Karpas-422 (cell line): ENCODE measurements around the gene MTCL1. TPM values are rescaled to one million over a fixed set of nuclear protein-coding genes. Genes with fewer than 3 reads are reported as not detected.

Source experiments
- DNase-seq: peaks from one replicate; pipeline ENCODE4 v3.0.0-alpha.2; 2015
- H2AFZ ChIP-seq: fragments of 200-600 bp; sonication (generic); 2 replicates; pipeline ENCODE4 v1.6.1; 2014; ENCODE audit warnings: antibody characterized with exemption, low read length, mixed read lengths
- H3K27ac ChIP-seq: fragments of 200-600 bp; sonication (generic); 2 replicates; pipeline ENCODE4 v1.5.1; 2014; ENCODE audit warnings: mild to moderate bottlenecking, low read length, moderate library complexity
- H3K27me3 ChIP-seq: fragments of 200-600 bp; sonication (generic); 2 replicates; pipeline ENCODE4 v1.6.1; 2014; ENCODE audit warnings: low read length, mixed read lengths
- H3K36me3 ChIP-seq: fragments of 200-600 bp; sonication (generic); 2 replicates; pipeline ENCODE4 v1.6.1; 2014; ENCODE audit warnings: low read length, mixed read lengths; ENCODE audit not compliant: insufficient read depth
- H3K4me1 ChIP-seq: fragments of 200-600 bp; sonication (generic); 2 replicates; pipeline ENCODE4 v1.6.1; 2014; ENCODE audit warnings: mild to moderate bottlenecking, low read length, mixed read lengths
- H3K4me2 ChIP-seq: fragments of 200-600 bp; sonication (generic); 2 replicates; pipeline ENCODE4 v1.6.1; 2014; ENCODE audit warnings: low read length, low read depth, mild to moderate bottlenecking; ENCODE audit not compliant: poor library complexity, severe bottlenecking
- H3K4me3 ChIP-seq: fragments of 200-600 bp; sonication (generic); 2 replicates; pipeline ENCODE4 v1.5.1; 2014; ENCODE audit warnings: mild to moderate bottlenecking, antibody characterized with exemption, low read length, mixed read lengths
- H3K79me2 ChIP-seq: fragments of 200-600 bp; sonication (generic); 2 replicates; pipeline ENCODE4 v1.6.1; 2014; ENCODE audit warnings: mild to moderate bottlenecking, low read length, mixed read lengths
- H3K9ac ChIP-seq: fragments of 200-600 bp; sonication (generic); 2 replicates; pipeline ENCODE4 v1.6.0; 2014; ENCODE audit warnings: low read length
- H3K9me2 ChIP-seq: fragments of 200-600 bp; sonication (generic), shearing (Covaris generic); replicated peaks from 2 replicates; pipeline ENCODE4 v1.6.0; 2014; ENCODE audit warnings: mild to moderate bottlenecking, low read length, moderate library complexity; ENCODE audit not compliant: insufficient read depth
- H3K9me3 ChIP-seq: fragments of 300-700, 200-600 bp; sonication (generic); 2 replicates; pipeline ENCODE4 v1.6.1; 2014; ENCODE audit warnings: low read length, mixed read lengths
- H4K20me1 ChIP-seq: fragments of 200-600 bp; sonication (generic); 2 replicates; pipeline ENCODE4 v1.6.1; 2014; ENCODE audit warnings: mild to moderate bottlenecking, antibody characterized with exemption, low read length, low read depth; ENCODE audit not compliant: insufficient read depth
- total RNA-seq: library from RNA; depleted of rRNA; stranded (reverse); fragments of >200 nt; shearing (Covaris generic); gene quantifications from 2 replicates; pipeline ENCODE4 v1.2.3, GENCODE V29; 2014; ENCODE audit warnings: low replicate concordance

MTCL1 gene
- total RNA-seq, 1 experiment from 2014 or later = 2.9 TPM

DNA sequence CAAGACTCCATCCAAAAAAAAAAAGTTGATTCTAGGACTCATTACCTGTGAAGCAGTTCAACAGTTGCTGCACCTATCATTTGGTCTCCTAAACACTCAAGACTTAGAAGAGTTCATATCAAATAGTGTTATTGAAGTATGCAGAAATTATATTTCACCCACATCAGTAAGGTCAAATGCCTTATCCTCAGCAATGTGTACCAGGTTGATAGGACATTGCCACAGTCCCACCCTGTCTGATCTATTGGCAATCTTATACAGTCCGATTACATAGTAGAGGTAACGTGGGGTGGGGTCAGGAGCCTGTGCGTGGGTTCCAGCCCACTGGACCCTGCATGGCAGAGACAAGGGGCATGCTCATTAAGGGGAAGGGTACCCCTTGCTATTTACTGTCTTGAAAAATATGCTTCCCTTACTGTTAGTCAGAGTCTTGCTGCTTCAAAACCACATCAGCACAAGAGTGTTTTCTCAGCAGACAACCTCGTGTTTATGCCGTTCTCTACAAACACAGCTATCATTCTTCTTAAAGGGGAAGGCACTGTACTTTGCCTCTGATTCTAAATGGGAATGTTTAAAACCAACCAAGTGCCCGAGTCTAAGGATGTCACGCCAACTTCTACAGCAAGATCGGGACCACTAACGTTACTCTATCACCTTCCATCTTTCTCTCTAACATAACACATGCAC, 115.2 kb downstream of the MTCL1 start:
- Histone ChIP-seq H3K9ac (no peak overlapping the region), H3K79me2 (no peaks in the 10 kb centered on the region), H3K4me1 (no peaks in the 10 kb centered on the region), H3K4me2 (no peak overlapping the region), H3K36me3 (no peaks in the 10 kb centered on the region), H2AFZ (no peak overlapping the region), H4K20me1 (no peaks in the 10 kb centered on the region), H3K9me3 (no peaks in the 10 kb centered on the region), H3K27ac (no peak overlapping the region), H3K9me2 (no peaks in the 10 kb centered on the region), H3K27me3 (no peaks in the 10 kb centered on the region), H3K4me3 (no peak overlapping the region)
- no peak for DNase-seq

DNA sequence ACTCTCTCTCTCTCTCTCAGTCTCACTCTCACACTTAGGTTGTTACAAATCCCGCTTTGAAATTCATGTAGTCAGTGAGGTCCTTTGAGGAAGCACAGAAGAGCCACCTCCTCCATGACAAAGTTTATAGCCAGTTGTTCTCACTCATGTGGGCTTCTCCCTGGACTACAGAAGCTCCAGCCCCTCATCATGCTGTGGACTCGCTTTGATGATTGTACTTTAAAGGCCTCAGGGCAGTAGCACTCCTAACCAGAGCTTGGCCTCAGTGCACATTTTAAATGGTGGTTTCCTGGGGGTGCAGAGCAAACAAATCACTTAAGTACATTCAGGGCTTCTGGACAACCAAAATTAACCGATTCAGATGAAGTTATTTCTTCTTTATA, 115.7 kb downstream of the MTCL1 start:
- DNase-seq = no peak
- H3K79me2 ChIP-seq = no peaks in the 10 kb centered on the region
- no peaks in the 10 kb centered on the region for H4K20me1 ChIP-seq
- no peak overlapping the region for H2AFZ ChIP-seq
- H3K9me2 ChIP-seq = no peaks in the 10 kb centered on the region
- no peak overlapping the region for H3K4me2 ChIP-seq
- no peaks in the 10 kb centered on the region for H3K36me3 ChIP-seq
- no peak overlapping the region for H3K9ac ChIP-seq
- no peaks in the 10 kb centered on the region for H3K9me3 ChIP-seq
- no peaks in the 10 kb centered on the region for H3K27me3 ChIP-seq
- no peak overlapping the region for H3K27ac ChIP-seq
- no peak overlapping the region for H3K4me3 ChIP-seq
- H3K4me1 ChIP-seq = no peaks in the 10 kb centered on the region

DNA sequence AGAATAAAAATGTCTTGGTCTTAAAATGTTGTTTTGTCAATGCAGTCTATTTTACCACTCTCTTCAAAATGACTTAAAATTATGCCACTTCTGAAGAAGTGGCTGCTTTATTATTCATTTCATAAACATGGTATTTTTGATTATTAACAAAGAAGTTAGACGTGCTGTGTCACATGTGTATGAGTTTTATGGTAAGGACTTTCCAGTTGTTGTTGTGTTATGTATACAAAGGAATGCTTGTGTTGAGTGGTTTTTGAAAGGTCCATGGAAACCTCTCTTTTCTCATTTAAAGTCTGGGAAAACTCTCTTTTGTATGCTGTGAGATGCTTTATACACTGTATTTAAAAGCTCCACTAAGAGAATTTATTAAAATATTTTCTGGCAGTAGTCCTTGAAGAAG, 116.2 kb downstream of the MTCL1 start:
- no peaks in the 10 kb centered on the region for H3K36me3 ChIP-seq
- H3K4me3 ChIP-seq = no peak overlapping the region

DNA sequence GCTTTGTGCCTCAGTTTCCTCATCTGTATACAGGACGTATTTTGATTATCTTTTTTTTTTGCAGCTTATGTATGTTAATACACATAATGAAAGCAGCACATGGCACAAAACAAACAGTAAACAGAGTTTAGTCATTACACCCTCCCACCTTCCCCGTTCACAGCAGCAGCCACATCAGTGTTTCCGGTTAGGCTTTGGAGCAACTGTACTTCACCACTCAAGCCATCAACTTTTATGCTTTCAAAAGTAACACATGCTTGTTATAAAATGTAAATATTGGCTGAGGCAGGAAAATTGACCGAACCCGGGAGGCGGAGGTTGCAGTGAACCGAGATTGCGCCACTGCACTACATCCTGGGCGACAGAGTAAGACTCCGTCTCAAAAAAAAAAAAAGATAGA, 117.3 kb downstream of the MTCL1 start:
- Histone ChIP-seq H3K4me2 (no peak overlapping the region), H3K27me3 (no peaks in the 10 kb centered on the region), H3K4me3 (no peak overlapping the region), H3K4me1 (no peaks in the 10 kb centered on the region), H3K79me2 (no peaks in the 10 kb centered on the region), H3K27ac (no peak overlapping the region), H3K9ac (no peak overlapping the region), H3K9me2 (no peaks in the 10 kb centered on the region), H3K36me3 (no peaks in the 10 kb centered on the region), H2AFZ (no peak overlapping the region), H4K20me1 (no peaks in the 10 kb centered on the region), H3K9me3 (no peaks in the 10 kb centered on the region)
- DNase-seq = no peak

More for the DNA sequence above, 116.2 kb downstream of the MTCL1 start:
- no peaks in the 10 kb centered on the region for H3K9me3 ChIP-seq
- H4K20me1 ChIP-seq = no peaks in the 10 kb centered on the region
- H3K9me2 ChIP-seq = no peaks in the 10 kb centered on the region
- DNase-seq = no peak
- H3K79me2 ChIP-seq = no peaks in the 10 kb centered on the region
- H3K4me2 ChIP-seq = no peak overlapping the region
- no peak overlapping the region for H2AFZ ChIP-seq
- H3K27ac ChIP-seq = no peak overlapping the region
- no peak overlapping the region for H3K9ac ChIP-seq
- H3K27me3 ChIP-seq = no peaks in the 10 kb centered on the region
- no peaks in the 10 kb centered on the region for H3K4me1 ChIP-seq

DNA sequence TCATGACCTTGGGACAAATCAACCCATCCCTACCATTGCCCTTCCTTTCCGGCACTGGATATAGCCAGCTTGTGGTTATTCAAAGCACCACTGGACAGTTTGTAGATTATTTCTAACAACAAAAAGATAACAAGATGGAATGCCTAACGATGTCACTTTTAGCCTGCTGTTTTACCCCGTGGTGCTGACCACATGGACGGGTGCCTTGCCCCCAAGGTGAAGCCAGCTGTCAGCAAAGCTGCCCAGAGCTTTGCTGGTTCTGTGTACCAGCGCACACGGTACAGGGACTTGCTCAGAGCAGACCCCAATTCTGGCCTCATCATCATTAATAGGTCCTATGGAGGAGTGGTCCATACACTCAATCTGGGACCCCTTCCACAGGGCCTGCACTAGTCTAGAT, 118.2 kb downstream of the MTCL1 start:
- Histone ChIP-seq H3K4me2 (no peak overlapping the region), H3K4me1 (no peaks in the 10 kb centered on the region), H3K27me3 (no peaks in the 10 kb centered on the region), H4K20me1 (no peaks in the 10 kb centered on the region), H3K9me2 (no peaks in the 10 kb centered on the region), H3K36me3 (no peaks in the 10 kb centered on the region), H3K27ac (no peak overlapping the region), H3K79me2 (no peaks in the 10 kb centered on the region), H3K9ac (no peak overlapping the region), H3K4me3 (no peak overlapping the region), H2AFZ (no peak overlapping the region), H3K9me3 (no peaks in the 10 kb centered on the region)
- DNase-seq = no peak

DNA sequence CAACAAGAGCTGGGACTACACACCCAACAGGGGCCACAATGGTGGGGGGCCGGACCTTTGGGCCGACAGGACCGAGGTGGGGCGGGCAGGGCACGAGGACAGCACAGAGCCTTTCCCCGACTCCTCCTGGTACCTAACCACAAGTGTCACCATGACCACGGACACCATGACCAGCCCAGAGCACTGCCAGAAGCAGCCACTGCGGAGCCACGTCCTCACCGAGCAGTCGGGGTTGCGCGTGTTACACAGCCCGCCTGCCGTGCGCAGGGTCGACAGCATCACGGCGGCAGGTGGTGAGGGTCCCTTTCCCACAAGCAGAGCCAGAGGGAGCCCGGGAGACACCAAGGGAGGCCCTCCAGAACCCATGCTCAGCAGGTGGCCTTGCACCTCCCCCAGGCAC, 119.5 kb downstream of the MTCL1 start:
- H3K9ac ChIP-seq = no peak overlapping the region
- no peak for DNase-seq
- H3K9me2 ChIP-seq = no peaks in the 10 kb centered on the region
- H3K9me3 ChIP-seq = no peaks in the 10 kb centered on the region
- no peak overlapping the region for H3K4me2 ChIP-seq
- no peaks in the 10 kb centered on the region for H3K36me3 ChIP-seq
- H3K27me3 ChIP-seq = no peaks in the 10 kb centered on the region
- no peaks in the 10 kb centered on the region for H3K79me2 ChIP-seq
- no peak overlapping the region for H3K4me3 ChIP-seq
- no peaks in the 10 kb centered on the region for H4K20me1 ChIP-seq
- H2AFZ ChIP-seq = no peak overlapping the region
- H3K4me1 ChIP-seq = no peaks in the 10 kb centered on the region
- no peak overlapping the region for H3K27ac ChIP-seq

DNA sequence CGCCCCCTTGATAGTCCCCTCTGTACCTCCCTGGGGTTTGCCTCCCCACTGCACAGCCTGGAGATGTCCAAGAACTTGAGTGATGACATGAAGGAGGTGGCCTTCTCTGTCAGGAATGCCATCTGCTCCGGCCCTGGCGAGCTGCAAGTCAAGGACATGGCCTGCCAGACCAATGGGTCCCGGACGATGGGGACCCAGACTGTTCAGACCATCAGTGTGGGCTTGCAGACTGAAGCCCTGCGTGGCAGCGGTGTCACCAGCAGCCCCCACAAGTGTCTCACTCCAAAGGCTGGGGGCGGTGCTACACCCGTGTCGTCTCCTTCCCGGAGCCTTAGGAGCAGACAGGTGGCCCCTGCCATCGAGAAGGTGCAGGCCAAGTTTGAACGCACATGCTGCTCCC, 119.9 kb downstream of the MTCL1 start:
- H3K27ac ChIP-seq = no peak overlapping the region
- no peak overlapping the region for H3K4me3 ChIP-seq
- no peaks in the 10 kb centered on the region for H3K27me3 ChIP-seq
- H2AFZ ChIP-seq = no peak overlapping the region
- no peak overlapping the region for H3K4me2 ChIP-seq
- no peaks in the 10 kb centered on the region for H3K4me1 ChIP-seq
- no peaks in the 10 kb centered on the region for H3K36me3 ChIP-seq
- DNase-seq = no peak
- H3K9me2 ChIP-seq = no peaks in the 10 kb centered on the region
- H3K79me2 ChIP-seq = no peaks in the 10 kb centered on the region
- no peaks in the 10 kb centered on the region for H3K9me3 ChIP-seq
- no peaks in the 10 kb centered on the region for H4K20me1 ChIP-seq
- H3K9ac ChIP-seq = no peak overlapping the region

DNA sequence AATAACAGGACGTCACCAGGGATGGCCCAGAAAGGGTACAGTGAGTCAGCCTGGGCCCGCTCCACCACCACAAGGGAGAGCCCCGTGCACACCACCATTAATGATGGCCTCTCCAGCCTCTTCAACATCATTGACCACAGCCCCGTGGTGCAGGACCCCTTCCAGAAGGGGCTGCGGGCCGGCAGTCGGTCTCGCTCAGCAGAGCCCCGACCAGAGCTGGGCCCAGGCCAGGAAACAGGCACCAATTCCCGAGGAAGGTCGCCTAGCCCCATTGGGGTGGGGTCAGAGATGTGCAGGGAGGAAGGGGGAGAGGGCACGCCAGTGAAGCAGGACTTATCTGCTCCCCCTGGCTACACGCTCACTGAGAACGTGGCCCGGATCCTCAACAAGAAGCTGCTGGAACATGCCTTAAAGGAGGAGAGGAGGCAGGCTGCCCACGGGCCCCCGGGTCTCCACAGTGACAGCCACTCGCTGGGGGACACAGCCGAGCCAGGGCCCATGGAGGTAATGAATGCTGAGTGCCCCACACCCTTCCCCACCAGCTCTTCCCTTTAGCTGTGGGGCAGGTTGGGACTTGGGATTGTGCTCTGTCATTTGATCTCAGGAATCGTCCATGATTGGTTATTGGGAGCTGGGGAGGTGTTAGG, 120.5 kb downstream of the MTCL1 start:
- no peak for DNase-seq
- no peaks in the 10 kb centered on the region for H3K4me1 ChIP-seq
- no peak overlapping the region for H3K9ac ChIP-seq

More for the DNA sequence above, 120.5 kb downstream of the MTCL1 start:
- no peak overlapping the region for H3K27ac ChIP-seq
- H3K4me3 ChIP-seq = no peak overlapping the region
- H3K9me2 ChIP-seq = no peaks in the 10 kb centered on the region
- no peaks in the 10 kb centered on the region for H3K27me3 ChIP-seq
- H4K20me1 ChIP-seq = no peaks in the 10 kb centered on the region
- no peak overlapping the region for H2AFZ ChIP-seq
- no peak overlapping the region for H3K4me2 ChIP-seq
- no peaks in the 10 kb centered on the region for H3K36me3 ChIP-seq
- H3K79me2 ChIP-seq = no peaks in the 10 kb centered on the region
- no peaks in the 10 kb centered on the region for H3K9me3 ChIP-seq
